Hepatocyte (in vitro differentiated cells): ENCODE results near the gene C5AR2.

Experiments used
- CTCF ChIP-seq: fragments of 200-600 bp; sonication (generic); IDR thresholded peaks from 2 replicates; pipeline ENCODE4 v1.5.1; 2016; ENCODE audit warnings: antibody characterized with exemption, mild to moderate bottlenecking; ENCODE audit not compliant: poor library complexity
- EZH2 ChIP-seq: fragments of 200-600 bp; sonication (generic); IDR thresholded peaks from 2 replicates; pipeline ENCODE4 v1.6.1; 2016; ENCODE audit warnings: antibody characterized with exemption, mild to moderate bottlenecking, borderline replicate concordance
- EZH2phosphoT487 ChIP-seq: fragments of 200-600 bp; sonication (generic); IDR thresholded peaks from one replicate; pipeline ENCODE4 v1.6.1; 2018; ENCODE audit warnings: antibody characterized with exemption, mild to moderate bottlenecking, low read depth, moderate library complexity; ENCODE audit not compliant: unreplicated experiment, severe bottlenecking

- no peak for TF ChIP-seq CTCF
- TF ChIP-seq EZH2phosphoT487, result no peak
- no peak for TF ChIP-seq EZH2
Measured at GRCh38 chr19:47331490-47331889, 485 bp upstream of the C5AR2 start.
